DOHH2 (cell line): Measurements from ENCODE around the gene PTGS2.

Experiments used
- CTCF ChIP-seq: fragments of 200-600 bp; sonication (generic); IDR thresholded peaks from one replicate; pipeline ENCODE4 v1.5.1; 2014; ENCODE audit warnings: antibody characterized with exemption, mild to moderate bottlenecking, low read depth, low read length; ENCODE audit not compliant: poor library complexity, severe bottlenecking
- EZH2phosphoT487 ChIP-seq: fragments of 200-600 bp; sonication (generic); IDR thresholded peaks from 2 replicates; pipeline ENCODE4 v1.6.1; 2017; ENCODE audit warnings: borderline replicate concordance, mild to moderate bottlenecking, antibody characterized with exemption, low read length, moderate library complexity, mixed read lengths

DNA sequence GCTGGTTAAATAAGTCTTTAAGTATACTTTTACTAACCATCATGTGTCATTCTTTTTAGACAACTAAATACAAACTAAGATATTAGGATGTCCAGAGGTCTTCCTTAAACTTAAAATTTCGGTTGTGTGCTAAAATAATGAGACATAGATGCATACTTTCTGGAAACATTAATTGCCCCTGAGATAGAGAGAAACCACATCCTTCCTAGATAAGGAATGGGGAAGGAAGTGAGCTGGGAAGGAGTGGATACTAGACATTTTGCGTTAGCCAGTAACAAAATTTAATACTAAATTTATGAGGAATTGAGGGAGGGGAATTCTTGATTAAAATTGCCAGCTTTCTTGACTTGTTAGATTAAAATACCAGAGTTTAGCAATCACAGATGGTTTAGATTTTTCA, 37.1 kb upstream of the PTGS2 start:
- TF ChIP-seq EZH2phosphoT487, result no peak
- TF ChIP-seq CTCF, result no peak
